Osteoblast (primary cell): Measurements from ENCODE around the gene WWTR1. TPM values are rescaled to one million over a fixed set of nuclear protein-coding genes. Genes with fewer than 3 reads are reported as not detected.

Experiments used
- DNase-seq: peaks from one replicate; pipeline ENCODE4 v3.0.0; 2011; ENCODE audit warnings: low spot score, mixed read lengths; ENCODE audit not compliant: insufficient read length; ENCODE audit errors: missing footprints
- H2AFZ ChIP-seq: 2 replicates; pipeline ENCODE4 v1.6.0; 2011; ENCODE audit warnings: mild to moderate bottlenecking, low read length
- H3K27ac ChIP-seq: 2 replicates; pipeline ENCODE4 v1.5.1; 2011; ENCODE audit warnings: mild to moderate bottlenecking, low read depth, low read length, moderate library complexity
- H3K27me3 ChIP-seq: 2 replicates; pipeline ENCODE4 v1.6.0; 2012; ENCODE audit warnings: mild to moderate bottlenecking, control low read depth, inconsistent platforms, low read length, moderate library complexity; ENCODE audit not compliant: insufficient read depth
- H3K36me3 ChIP-seq: 2 replicates; pipeline ENCODE4 v1.5.1; 2011; ENCODE audit warnings: mild to moderate bottlenecking, low read length, control low read depth, moderate library complexity; ENCODE audit not compliant: insufficient read depth
- H3K4me1 ChIP-seq: 2 replicates; pipeline ENCODE4 v1.5.1; 2011; ENCODE audit warnings: mild to moderate bottlenecking, low read length, control low read depth, moderate library complexity; ENCODE audit not compliant: insufficient read depth
- H3K4me2 ChIP-seq: 2 replicates; pipeline ENCODE4 v1.6.0; 2011; ENCODE audit warnings: mild to moderate bottlenecking, low read length; ENCODE audit not compliant: insufficient read depth
- H3K4me3 ChIP-seq: fragments of 200-600 bp; sonication (generic); 3 replicates; pipeline ENCODE4 v1.5.1; 2012; ENCODE audit warnings: mild to moderate bottlenecking, low read length, inconsistent platforms; ENCODE audit not compliant: insufficient read depth
- H3K79me2 ChIP-seq: 2 replicates; pipeline ENCODE4 v1.6.0; 2012; ENCODE audit warnings: mild to moderate bottlenecking, low read length, control low read depth, inconsistent platforms; ENCODE audit not compliant: insufficient read depth
- H3K9me3 ChIP-seq: 2 replicates; pipeline ENCODE4 v1.5.1; 2011; ENCODE audit warnings: low read depth, low read length, control low read depth
- H4K20me1 ChIP-seq: 2 replicates; pipeline ENCODE4 v1.6.0; 2012; ENCODE audit warnings: mild to moderate bottlenecking, low read length, control low read depth; ENCODE audit not compliant: insufficient read depth
- total RNA-seq: library from RNA; depleted of rRNA; stranded (reverse); fragments of >200 nt; gene quantifications from 2 replicates; pipeline ENCODE4 v1.2.3, GENCODE V29; 2012
- TF ChIP-seq, protein P1 (sequence below): IDR thresholded peaks from 2 replicates; pipeline ENCODE4 v1.5.1; 2011; ENCODE audit warnings: mild to moderate bottlenecking, low read depth, low read length, moderate library complexity; ENCODE audit errors: extremely low read depth

The WWTR1 gene
- total RNA-seq, 1 donor, result 84.7 TPM

DNA sequence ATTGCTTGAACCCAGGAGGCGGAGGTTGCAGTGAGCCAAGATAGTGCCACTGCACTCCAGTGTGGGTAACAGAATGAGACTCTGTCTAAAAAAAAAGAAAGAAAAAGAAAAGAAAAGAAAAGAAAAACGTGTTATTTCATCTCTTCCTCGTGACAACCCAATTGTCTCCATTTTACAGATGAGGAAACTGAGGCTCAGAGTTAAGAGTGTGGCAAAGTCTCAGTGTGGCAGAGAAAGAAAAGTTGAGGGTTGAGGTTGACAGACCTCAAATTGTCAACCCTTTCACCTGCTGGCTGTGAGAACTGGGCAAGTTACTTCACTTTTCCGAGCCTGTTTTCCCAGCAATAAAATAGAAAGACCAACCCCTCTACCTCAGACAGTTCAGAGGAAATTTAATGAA is 123.7 kb downstream of the WWTR1 start:
- Histone ChIP-seq H3K36me3 (no peaks in the 10 kb centered on the region), H3K27ac (peak overlapping the region; percentile 63), H3K4me2 (peak overlapping the region; percentile 61), H3K4me1 (peaks cover 56% of the 10 kb centered on the region), H3K79me2 (peaks cover 76% of the 10 kb centered on the region), H3K9me3 (no peaks in the 10 kb centered on the region), H3K4me3 (no peak overlapping the region), H4K20me1 (no peaks in the 10 kb centered on the region), H3K27me3 (no peaks in the 10 kb centered on the region), H2AFZ (no peak overlapping the region)
- DNase-seq, result no peak
- TF ChIP-seq, protein P1, sequence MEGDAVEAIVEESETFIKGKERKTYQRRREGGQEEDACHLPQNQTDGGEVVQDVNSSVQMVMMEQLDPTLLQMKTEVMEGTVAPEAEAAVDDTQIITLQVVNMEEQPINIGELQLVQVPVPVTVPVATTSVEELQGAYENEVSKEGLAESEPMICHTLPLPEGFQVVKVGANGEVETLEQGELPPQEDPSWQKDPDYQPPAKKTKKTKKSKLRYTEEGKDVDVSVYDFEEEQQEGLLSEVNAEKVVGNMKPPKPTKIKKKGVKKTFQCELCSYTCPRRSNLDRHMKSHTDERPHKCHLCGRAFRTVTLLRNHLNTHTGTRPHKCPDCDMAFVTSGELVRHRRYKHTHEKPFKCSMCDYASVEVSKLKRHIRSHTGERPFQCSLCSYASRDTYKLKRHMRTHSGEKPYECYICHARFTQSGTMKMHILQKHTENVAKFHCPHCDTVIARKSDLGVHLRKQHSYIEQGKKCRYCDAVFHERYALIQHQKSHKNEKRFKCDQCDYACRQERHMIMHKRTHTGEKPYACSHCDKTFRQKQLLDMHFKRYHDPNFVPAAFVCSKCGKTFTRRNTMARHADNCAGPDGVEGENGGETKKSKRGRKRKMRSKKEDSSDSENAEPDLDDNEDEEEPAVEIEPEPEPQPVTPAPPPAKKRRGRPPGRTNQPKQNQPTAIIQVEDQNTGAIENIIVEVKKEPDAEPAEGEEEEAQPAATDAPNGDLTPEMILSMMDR, result no peak

DNA sequence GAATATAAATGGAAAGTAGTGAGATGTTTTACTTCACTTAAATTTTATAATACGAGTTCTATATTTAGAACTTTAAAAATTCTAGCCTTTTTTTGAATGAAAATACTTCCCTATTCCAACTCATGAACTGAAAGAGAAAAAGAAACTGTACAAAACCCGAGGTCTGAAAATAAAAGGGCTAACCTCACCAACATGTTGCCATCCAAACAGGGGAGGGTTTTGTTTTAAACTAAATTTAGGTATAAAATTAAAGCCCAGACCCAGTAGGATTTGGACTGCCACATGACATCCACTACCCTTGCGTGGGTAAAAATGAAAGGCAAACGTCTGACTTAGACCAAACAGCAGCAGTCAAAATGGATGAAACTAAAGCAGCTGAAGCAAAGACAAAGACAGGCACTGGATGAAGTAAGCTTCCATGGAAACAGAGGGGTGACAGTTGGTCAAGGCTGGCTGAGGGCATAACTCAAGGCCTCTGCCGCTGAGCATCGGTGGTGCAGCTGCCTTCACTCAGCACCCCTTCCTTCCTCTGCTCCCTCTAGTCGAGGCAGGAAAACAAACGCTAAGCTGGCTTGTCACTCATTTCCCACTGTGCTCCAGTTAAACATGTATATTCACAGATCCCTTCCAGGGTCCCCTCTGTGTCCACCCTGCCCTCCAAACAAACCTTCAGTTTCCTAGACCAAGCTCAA is 125.2 kb downstream of the WWTR1 start:
- Histone ChIP-seq H3K4me1 (peaks cover 62% of the 10 kb centered on the region), H3K27ac (peak overlapping the region; percentile 63), H3K9me3 (no peaks in the 10 kb centered on the region), H3K27me3 (no peaks in the 10 kb centered on the region), H3K79me2 (peaks cover 77% of the 10 kb centered on the region), H3K36me3 (no peaks in the 10 kb centered on the region), H4K20me1 (no peaks in the 10 kb centered on the region), H2AFZ (no peak overlapping the region), H3K4me3 (peak overlapping the region; percentile 18), H3K4me2 (peak overlapping the region; percentile 64)
- no peak for DNase-seq
- TF ChIP-seq, protein P1, result no peak

DNA sequence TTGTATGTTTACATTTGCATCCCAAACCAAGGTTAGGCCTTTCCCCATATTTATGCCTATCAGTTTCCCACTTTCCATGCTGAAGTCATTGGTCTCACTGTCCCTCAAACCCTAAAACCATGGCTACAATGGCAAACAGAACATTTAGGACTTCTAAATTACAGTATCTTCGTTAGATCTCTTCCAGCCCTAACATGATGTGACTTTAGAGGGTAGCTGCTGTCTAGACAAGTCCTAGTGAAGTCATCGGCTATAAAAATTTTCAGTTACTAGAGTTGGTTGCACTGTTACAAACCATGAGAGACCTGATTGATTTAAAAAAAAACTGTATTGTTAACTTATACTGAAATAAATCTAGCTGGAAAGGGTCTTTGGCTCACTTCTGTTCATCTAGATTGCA is 128.7 kb downstream of the WWTR1 start:
- Histone ChIP-seq H3K36me3 (peaks cover 21% of the 10 kb centered on the region), H4K20me1 (no peaks in the 10 kb centered on the region), H3K9me3 (no peaks in the 10 kb centered on the region), H3K4me1 (peaks cover 27% of the 10 kb centered on the region), H3K27ac (peak overlapping the region; percentile 46), H3K4me3 (no peak overlapping the region), H3K27me3 (no peaks in the 10 kb centered on the region), H3K79me2 (peaks cover 61% of the 10 kb centered on the region), H2AFZ (no peak overlapping the region), H3K4me2 (no peak overlapping the region)
- no peak for DNase-seq
- TF ChIP-seq, protein P1, result no peak

DNA sequence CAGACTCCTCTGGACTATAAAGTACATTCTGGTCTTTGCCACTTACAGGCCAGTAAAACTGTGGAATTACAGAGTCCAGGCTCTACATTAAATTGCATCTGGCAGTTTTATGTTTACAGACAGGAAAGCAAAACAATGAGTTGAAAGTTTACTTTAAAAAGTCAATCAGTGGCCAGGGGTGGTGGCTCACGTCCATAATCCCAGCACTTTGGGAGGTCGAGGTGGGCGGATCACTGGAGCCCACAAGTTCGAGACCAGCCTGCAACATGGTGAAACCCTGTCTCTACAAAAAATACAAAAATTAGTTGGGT is 129.5 kb downstream of the WWTR1 start:
- no peak overlapping the region for H2AFZ ChIP-seq
- peaks cover 55% of the 10 kb centered on the region for H3K79me2 ChIP-seq
- no peak for DNase-seq
- H3K27ac ChIP-seq, result peak overlapping the region; percentile 46
- H3K36me3 ChIP-seq, result peaks cover 30% of the 10 kb centered on the region
- H3K4me1 ChIP-seq, result peaks cover 22% of the 10 kb centered on the region
- no peak overlapping the region for H3K4me3 ChIP-seq
- H4K20me1 ChIP-seq, result no peaks in the 10 kb centered on the region
- no peak overlapping the region for H3K4me2 ChIP-seq
- H3K27me3 ChIP-seq, result no peaks in the 10 kb centered on the region
- H3K9me3 ChIP-seq, result no peaks in the 10 kb centered on the region
- TF ChIP-seq, protein P1, result no peak
